ENCODE data around the gene NLGN1. TPM values are rescaled to one million over a fixed set of nuclear protein-coding genes. Genes with fewer than 3 reads are reported as not detected.
A peak's percentile ranks its signal among the peaks of the same experiment; 100 is the strongest.

The NLGN1 gene
- total and polyA plus RNA-seq, 2 experiments from 2014 or later, result 5.3 to 10.9 TPM

DNA sequence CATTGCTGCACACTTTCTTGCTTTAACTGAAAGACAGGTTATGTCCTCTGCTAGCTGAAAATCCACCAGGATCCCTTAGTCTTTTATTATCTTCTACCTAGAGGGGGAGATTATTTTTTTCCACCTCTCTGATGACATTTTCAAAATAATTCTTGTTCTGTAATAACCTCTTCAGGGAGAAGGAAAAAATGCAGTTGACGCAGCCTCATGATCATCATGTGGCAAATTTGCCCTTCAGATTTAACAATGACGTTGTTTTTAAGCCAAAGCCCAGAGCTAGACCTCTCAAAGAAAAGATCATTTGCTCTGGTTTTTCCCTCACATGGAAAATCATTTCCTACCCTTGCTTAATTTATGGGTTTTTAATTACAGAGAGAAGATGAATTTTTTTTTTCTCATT, 724.9 kb downstream of the NLGN1 start:
- TF ChIP-seq, protein P1, sequence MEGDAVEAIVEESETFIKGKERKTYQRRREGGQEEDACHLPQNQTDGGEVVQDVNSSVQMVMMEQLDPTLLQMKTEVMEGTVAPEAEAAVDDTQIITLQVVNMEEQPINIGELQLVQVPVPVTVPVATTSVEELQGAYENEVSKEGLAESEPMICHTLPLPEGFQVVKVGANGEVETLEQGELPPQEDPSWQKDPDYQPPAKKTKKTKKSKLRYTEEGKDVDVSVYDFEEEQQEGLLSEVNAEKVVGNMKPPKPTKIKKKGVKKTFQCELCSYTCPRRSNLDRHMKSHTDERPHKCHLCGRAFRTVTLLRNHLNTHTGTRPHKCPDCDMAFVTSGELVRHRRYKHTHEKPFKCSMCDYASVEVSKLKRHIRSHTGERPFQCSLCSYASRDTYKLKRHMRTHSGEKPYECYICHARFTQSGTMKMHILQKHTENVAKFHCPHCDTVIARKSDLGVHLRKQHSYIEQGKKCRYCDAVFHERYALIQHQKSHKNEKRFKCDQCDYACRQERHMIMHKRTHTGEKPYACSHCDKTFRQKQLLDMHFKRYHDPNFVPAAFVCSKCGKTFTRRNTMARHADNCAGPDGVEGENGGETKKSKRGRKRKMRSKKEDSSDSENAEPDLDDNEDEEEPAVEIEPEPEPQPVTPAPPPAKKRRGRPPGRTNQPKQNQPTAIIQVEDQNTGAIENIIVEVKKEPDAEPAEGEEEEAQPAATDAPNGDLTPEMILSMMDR (IDR thresholded peaks at IDR 0.05; ENCODE audit: low read depth, low read length), result no peak
- Histone ChIP-seq H3K9me3 (ENCODE audit: low read depth) (no peaks in the 10 kb centered on the region), H3K36me3 (no peaks in the 10 kb centered on the region), H3K4me3 (no peak overlapping the region), H3K27ac (no peak overlapping the region), H3K4me1 (ENCODE audit: low read depth) (peaks cover 26% of the 10 kb centered on the region), H3K27me3 (no peaks in the 10 kb centered on the region)
- no peak for DNase-seq (ENCODE audit: low read depth in 1 of 2, low spot score in 1 of 2)

DNA sequence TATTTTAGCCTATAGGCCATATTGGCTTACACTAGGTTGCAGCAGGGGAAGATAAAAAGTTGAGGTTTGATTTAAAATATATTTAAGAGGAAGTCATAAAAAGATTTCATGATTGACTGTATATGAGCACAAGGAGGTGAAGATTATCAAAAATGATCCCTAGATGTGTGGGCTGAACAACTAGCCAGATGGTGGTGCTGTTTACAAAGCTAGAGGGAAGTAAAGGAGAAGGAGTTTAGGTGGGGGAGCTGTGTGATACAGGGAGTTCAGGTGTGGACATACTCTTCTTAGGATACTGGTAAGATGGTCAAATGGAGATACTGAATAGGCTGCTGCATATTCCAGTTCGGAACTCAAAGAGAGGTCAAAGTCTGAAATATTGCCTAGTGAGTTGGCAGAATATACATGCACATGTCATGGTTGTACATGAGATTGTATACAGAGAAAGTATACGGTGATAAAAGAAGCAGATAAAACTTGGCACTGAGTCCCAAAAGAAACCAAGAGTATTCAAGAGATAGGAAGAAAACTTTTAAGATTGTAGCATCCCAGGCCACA, 727.8 kb downstream of the NLGN1 start:
- Histone ChIP-seq H3K9me3 (ENCODE audit: low read depth) (no peaks in the 10 kb centered on the region), H3K4me3 (no peak overlapping the region), H3K27me3 (no peaks in the 10 kb centered on the region), H3K4me1 (ENCODE audit: low read depth) (peaks cover 29% of the 10 kb centered on the region), H3K36me3 (no peaks in the 10 kb centered on the region), H3K27ac (no peak overlapping the region)
- TF ChIP-seq, protein P1 (IDR thresholded peaks at IDR 0.05; ENCODE audit: low read depth, low read length), result peak; percentile 55
- DNase-seq (ENCODE audit: low read depth in 1 of 2, low spot score in 1 of 2), result peak; percentile 30 to 64

DNA sequence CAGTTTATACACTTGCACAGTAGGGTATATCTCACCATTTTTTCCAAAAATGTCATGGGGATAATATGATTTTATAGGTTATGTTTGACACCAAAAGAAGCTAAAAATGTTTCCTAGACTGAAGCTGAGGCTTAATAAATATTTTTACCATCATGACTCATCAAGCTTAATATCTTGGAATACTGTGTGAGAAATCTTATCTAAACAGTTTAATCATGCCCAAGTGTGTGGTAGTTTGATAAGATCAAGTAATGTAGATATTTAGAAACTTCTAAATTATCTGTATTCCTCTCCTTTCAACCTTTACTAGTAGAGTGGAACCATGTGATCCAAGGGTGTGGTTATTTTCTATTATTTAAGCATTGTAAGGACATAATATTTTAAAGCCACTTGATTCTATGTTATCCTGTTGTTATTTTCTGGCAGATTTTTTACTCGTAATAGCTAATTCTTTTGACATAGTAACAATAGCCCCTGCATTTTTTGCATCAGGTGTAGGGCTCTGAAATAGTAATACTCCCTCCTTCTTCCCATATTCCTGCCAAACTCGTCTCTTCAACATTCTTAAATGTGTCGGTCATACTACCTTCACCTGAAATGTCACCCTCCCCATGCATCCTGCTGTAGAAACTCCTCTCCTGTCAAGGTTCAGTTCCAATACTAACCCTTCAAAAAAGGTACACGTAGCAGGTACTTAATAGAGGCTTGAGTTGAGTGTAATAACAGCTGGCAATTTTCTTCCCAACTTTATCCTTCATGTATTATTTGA, 729.6 kb downstream of the NLGN1 start:
- Histone ChIP-seq H3K9me3 (ENCODE audit: low read depth) (no peaks in the 10 kb centered on the region), H3K4me1 (ENCODE audit: low read depth) (peaks cover 12% of the 10 kb centered on the region), H3K27me3 (no peaks in the 10 kb centered on the region), H3K4me3 (no peak overlapping the region), H3K27ac (no peak overlapping the region), H3K36me3 (no peaks in the 10 kb centered on the region)
- TF ChIP-seq, protein P1 (IDR thresholded peaks at IDR 0.05; ENCODE audit: low read depth, low read length), result no peak
- DNase-seq (ENCODE audit: low read depth in 1 of 2, low spot score in 1 of 2), result no peak

DNA sequence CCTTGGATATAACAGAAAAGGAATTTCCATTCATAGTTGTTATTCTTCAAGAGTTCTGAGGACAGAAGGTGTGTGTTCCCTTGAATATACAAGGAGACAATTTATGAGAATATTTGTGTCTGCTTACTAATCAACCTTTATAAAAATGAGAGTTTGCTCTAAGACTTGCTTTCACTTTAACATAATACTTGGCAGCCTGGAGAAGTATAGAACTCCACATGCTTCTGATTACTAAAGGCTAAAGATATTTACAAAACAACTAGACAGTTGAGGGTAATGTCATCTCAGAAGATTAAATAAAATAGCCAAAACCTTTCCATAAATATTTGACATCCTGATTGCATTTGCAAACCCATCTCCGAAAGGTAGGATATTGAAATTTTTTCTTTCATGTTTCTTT, 734.5 kb downstream of the NLGN1 start:
- Histone ChIP-seq H3K27me3 (no peaks in the 10 kb centered on the region), H3K36me3 (no peaks in the 10 kb centered on the region), H3K4me1 (ENCODE audit: low read depth) (peaks cover 9% of the 10 kb centered on the region), H3K4me3 (no peak overlapping the region), H3K27ac (no peak overlapping the region), H3K9me3 (ENCODE audit: low read depth) (no peaks in the 10 kb centered on the region)
- no peak for DNase-seq (ENCODE audit: low read depth in 1 of 2, low spot score in 1 of 2)
- TF ChIP-seq, protein P1 (IDR thresholded peaks at IDR 0.05; ENCODE audit: low read depth, low read length), result no peak

DNA sequence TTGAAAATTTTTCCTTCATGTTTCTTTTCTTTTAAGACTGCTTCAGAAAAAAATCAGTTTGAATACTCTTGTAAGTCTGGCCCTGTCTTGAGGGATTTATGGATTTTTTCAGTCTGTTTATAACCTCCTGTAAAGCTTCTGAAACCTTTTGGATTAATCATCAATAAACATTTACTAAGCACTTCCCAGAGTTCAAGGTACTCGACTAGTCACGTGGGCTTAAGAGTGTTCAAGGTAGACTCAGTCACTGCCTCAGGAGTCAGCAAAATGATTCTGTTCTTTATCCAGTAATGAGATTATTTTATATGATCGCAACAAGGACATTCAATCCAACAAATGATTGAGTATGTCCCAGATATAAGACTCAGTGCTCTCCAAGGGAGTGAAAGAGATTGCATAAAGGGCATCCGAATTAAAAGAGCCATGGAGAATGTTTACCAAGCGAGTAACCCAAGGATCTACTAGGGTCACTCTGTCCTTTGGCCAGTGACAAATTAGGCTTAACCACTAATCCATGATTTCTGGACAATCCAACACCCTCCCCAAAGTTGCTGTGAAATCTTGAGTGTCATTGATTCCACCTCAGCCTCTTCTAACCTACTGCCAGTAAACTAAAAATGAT, 735.0 kb downstream of the NLGN1 start:
- H3K4me3 ChIP-seq, result no peak overlapping the region
- H3K27me3 ChIP-seq, result no peaks in the 10 kb centered on the region
- H3K27ac ChIP-seq, result no peak overlapping the region
- DNase-seq (ENCODE audit: low read depth in 1 of 2, low spot score in 1 of 2), result no peak
- no peaks in the 10 kb centered on the region for H3K36me3 ChIP-seq
- peaks cover 9% of the 10 kb centered on the region for H3K4me1 ChIP-seq (ENCODE audit: low read depth)
- H3K9me3 ChIP-seq (ENCODE audit: low read depth), result no peaks in the 10 kb centered on the region
- TF ChIP-seq, protein P1 (IDR thresholded peaks at IDR 0.05; ENCODE audit: low read depth, low read length), result no peak

Measured in cardiac muscle cell (in vitro differentiated cells and primary cell).